CD14-positive monocyte (primary cell): ENCODE measurements around the gene TTC7B. TPM values are rescaled to one million over a fixed set of nuclear protein-coding genes. Genes with fewer than 3 reads are reported as not detected.

ENCODE experiments used
- DNase-seq, 3 donors: peaks; one replicate each; pipeline ENCODE4 v3.0.0-alpha.2; 2011 to 2022
- H2AFZ ChIP-seq: 2 replicates; pipeline ENCODE4 v1.6.0; 2012; ENCODE audit warnings: mild to moderate bottlenecking, low read depth, low read length, inconsistent platforms; ENCODE audit not compliant: insufficient read depth, poor library complexity, severe bottlenecking
- H3K27ac ChIP-seq, 2 donors: 1 replicate in 1 of 2; 2 replicates in 1 of 2; pipeline ENCODE4 v1.5.1; 2012 to 2013; ENCODE audit warnings: low read length in 2 of 2, control low read depth in 1 of 2, inconsistent platforms in 1 of 2, low read depth in 1 of 2, mild to moderate bottlenecking in 1 of 2
- H3K27me3 ChIP-seq, 2 donors: one replicate each; pipeline versions ENCODE4 v1.6.0 to v1.6.1; 2011 to 2013; ENCODE audit warnings: low read length in 2 of 2; ENCODE audit not compliant: control insufficient read depth in 2 of 2, insufficient read depth in 2 of 2
- H3K36me3 ChIP-seq, 2 donors: replicated peaks in 1 of 2; 1 replicate in 1 of 2; 2 replicates in 1 of 2; pipeline versions ENCODE4 v1.5.1 to v1.6.1; 2012 to 2013; ENCODE audit warnings: low read length in 2 of 2, control low read depth in 1 of 2, inconsistent platforms in 1 of 2, mild to moderate bottlenecking in 1 of 2; ENCODE audit not compliant: insufficient read depth in 2 of 2, control insufficient read depth in 1 of 2
- H3K4me1 ChIP-seq, 2 donors: 1 replicate in 1 of 2; 2 replicates in 1 of 2; pipeline versions ENCODE4 v1.5.1 to v1.6.1; 2012 to 2013; ENCODE audit warnings: low read length in 2 of 2, control low read depth in 1 of 2, inconsistent platforms in 1 of 2, mild to moderate bottlenecking in 1 of 2, moderate library complexity in 1 of 2; ENCODE audit not compliant: insufficient read depth in 2 of 2, control insufficient read depth in 1 of 2
- H3K4me2 ChIP-seq: replicated peaks from 2 replicates; pipeline ENCODE3; 2012; ENCODE audit warnings: low read length, moderate library complexity, mild to moderate bottlenecking; ENCODE audit not compliant: poor library complexity, severe bottlenecking; ENCODE audit errors: extremely low read depth
- H3K4me3 ChIP-seq, 3 experiments: fragments of 200-600 bp in 1 of 3; sonication (generic) in 1 of 3; replicated peaks in 1 of 3; 1 replicate in 2 of 3; 2 replicates in 1 of 3; pipeline ENCODE4 v1.5.1; 2011 to 2013; ENCODE audit warnings: low read length in 3 of 3, mild to moderate bottlenecking in 3 of 3, control low read depth in 2 of 3, low read depth in 2 of 3, inconsistent platforms in 1 of 3, moderate library complexity in 1 of 3
- H3K79me2 ChIP-seq: 2 replicates; pipeline ENCODE4 v1.6.0; 2012; ENCODE audit warnings: mild to moderate bottlenecking, control low read depth, inconsistent platforms, low read length, moderate library complexity; ENCODE audit not compliant: insufficient read depth
- H3K9ac ChIP-seq: 2 replicates; pipeline ENCODE4 v1.6.0; 2017; ENCODE audit warnings: low read length, mild to moderate bottlenecking; ENCODE audit not compliant: insufficient read depth, poor library complexity, severe bottlenecking
- H3K9me3 ChIP-seq, 2 donors: replicated peaks in 1 of 2; 1 replicate in 1 of 2; 2 replicates in 1 of 2; pipeline versions ENCODE4 v1.5.1 to v1.6.1; 2012 to 2013; ENCODE audit warnings: low read length in 2 of 2, control low read depth in 1 of 2; ENCODE audit not compliant: control insufficient read depth in 1 of 2, insufficient read depth in 1 of 2
- H4K20me1 ChIP-seq: 2 replicates; pipeline ENCODE4 v1.6.0; 2012; ENCODE audit warnings: mild to moderate bottlenecking, low read length, control low read depth, moderate library complexity; ENCODE audit not compliant: insufficient read depth
- H3K27ac Mint-ChIP-seq, 7 donors: one replicate each; pipeline ENCODE4 v1.8.0; 2020; ENCODE audit warnings: mild to moderate bottlenecking in 7 of 7, mixed read lengths in 7 of 7, moderate library complexity in 6 of 7, inconsistent platforms in 2 of 7
- H3K27me3 Mint-ChIP-seq, 3 donors: one replicate each; pipeline ENCODE4 v1.8.0; 2021 to 2022; ENCODE audit warnings: low read depth in 3 of 3, mild to moderate bottlenecking in 3 of 3, mixed read lengths in 3 of 3, moderate library complexity in 3 of 3, inconsistent platforms in 1 of 3
- H3K36me3 Mint-ChIP-seq, 2 donors: one replicate each; pipeline ENCODE4 v1.8.0; 2020; ENCODE audit warnings: mixed read lengths in 2 of 2, inconsistent platforms in 1 of 2, mild to moderate bottlenecking in 1 of 2
- H3K4me1 Mint-ChIP-seq: one replicate; pipeline ENCODE4 v1.8.0; 2020; ENCODE audit warnings: mild to moderate bottlenecking, mixed read lengths
- H3K4me3 Mint-ChIP-seq, 2 donors: one replicate each; pipeline ENCODE4 v1.8.0; 2020; ENCODE audit warnings: mild to moderate bottlenecking in 2 of 2, mixed read lengths in 2 of 2, moderate library complexity in 1 of 2
- H3K9me3 Mint-ChIP-seq, 7 donors: one replicate each; pipeline ENCODE4 v1.8.0; 2020 to 2022; ENCODE audit warnings: mixed read lengths in 7 of 7, mild to moderate bottlenecking in 6 of 7, moderate library complexity in 6 of 7, inconsistent platforms in 2 of 7
- WGBS: methylation state at CpG from one replicate; pipeline ENCODE4 v1.1.5; 2013; ENCODE audit warnings: missing lambda C conversion rate; ENCODE audit not compliant: insufficient coverage; 5-methylcytosine and 5-hydroxymethylcytosine counted together
- intact Hi-C, 2 donors: fragments of 100-400 bp; cut with micrococcal nuclease; formaldehyde crosslinking; loops; one replicate each; pipeline versions ENCODE4 v1.15.0 to v1.15.1; 2023
- polyA plus RNA-seq, 3 donors: library from polyadenylated mRNA; depleted of rRNA in 1 of 3; unstranded in 2 of 3; stranded (reverse) in 1 of 3; fragments of 300-500 nt in 2 of 3; fragments of >200 nt in 1 of 3; fragmentation: Illumina TruSeq in 2 of 3; gene quantifications; 1 replicate in 2 of 3; 2 replicates in 1 of 3; pipeline ENCODE4 v1.2.3, GENCODE V29; 2012 to 2021
- TF ChIP-seq, protein P1 (sequence below): fragments of 200-600 bp; IDR thresholded peaks from one replicate; pipeline ENCODE4 v1.8.0; 2022; ENCODE audit warnings: antibody characterized with exemption, mild to moderate bottlenecking

The TTC7B gene
- polyA plus RNA-seq, 3 donors: 0.87 to 2.6 (median 1.2) TPM

DNA sequence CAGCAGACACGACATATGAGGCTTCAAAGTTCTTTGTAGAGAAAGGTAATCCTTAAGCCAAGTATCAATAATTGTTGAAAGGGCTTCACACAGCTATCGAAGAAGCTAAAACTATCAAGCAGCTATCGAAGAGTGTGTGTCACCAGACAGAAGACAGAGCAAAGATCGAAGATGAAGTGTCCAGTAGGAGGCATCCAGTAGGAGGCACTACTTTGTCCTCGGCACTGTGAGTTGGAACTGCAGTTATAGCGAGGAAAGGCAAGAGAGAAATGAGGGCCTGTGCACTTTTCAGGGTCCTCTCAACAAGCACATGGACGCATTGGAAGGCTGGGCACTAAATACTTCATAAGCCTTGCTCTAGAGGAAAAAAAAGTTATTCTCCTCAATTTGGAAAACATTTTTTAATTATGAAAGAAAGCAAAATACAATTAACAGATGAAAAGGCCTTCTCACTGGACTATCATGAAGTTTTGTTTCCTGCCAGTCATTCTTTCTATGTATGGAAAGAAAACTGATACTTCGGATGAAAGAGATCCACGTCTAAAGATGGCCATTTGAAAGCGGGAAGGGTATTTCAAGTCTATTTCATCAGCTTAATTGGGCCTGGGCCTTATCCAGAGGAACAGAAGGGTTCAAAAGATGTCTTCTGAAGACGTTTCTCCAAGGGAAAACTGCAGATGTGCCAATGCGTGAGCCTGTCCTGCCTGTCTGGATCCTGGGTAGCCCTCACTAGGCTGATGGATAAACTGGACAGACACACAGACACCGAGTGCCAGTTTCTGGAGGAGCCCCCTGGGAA is 244.9 kb downstream of the TTC7B start:
- H3K36me3 ChIP-seq: no peaks in the 10 kb centered on the region
- Mint-ChIP-seq H3K36me3 (no peaks in the 10 kb centered on the region), H3K4me1 (no peaks in the 10 kb centered on the region), H3K9me3 (peaks cover 0 to 5% (median 2%) of the 10 kb centered on the region in 7 donors), H3K4me3 (no peak overlapping the region), H3K27me3 (peaks cover 0 to 1% (median 0%) of the 10 kb centered on the region in 3 donors), H3K27ac (peak overlapping the region in 2 of 7 donors; percentile 15 to 51)
- no peak overlapping the region for H3K27ac ChIP-seq
- H2AFZ ChIP-seq: no peak overlapping the region
- TF ChIP-seq, protein P1, sequence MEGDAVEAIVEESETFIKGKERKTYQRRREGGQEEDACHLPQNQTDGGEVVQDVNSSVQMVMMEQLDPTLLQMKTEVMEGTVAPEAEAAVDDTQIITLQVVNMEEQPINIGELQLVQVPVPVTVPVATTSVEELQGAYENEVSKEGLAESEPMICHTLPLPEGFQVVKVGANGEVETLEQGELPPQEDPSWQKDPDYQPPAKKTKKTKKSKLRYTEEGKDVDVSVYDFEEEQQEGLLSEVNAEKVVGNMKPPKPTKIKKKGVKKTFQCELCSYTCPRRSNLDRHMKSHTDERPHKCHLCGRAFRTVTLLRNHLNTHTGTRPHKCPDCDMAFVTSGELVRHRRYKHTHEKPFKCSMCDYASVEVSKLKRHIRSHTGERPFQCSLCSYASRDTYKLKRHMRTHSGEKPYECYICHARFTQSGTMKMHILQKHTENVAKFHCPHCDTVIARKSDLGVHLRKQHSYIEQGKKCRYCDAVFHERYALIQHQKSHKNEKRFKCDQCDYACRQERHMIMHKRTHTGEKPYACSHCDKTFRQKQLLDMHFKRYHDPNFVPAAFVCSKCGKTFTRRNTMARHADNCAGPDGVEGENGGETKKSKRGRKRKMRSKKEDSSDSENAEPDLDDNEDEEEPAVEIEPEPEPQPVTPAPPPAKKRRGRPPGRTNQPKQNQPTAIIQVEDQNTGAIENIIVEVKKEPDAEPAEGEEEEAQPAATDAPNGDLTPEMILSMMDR: no peak
- H4K20me1 ChIP-seq: no peaks in the 10 kb centered on the region
- no peaks in the 10 kb centered on the region for H3K4me1 ChIP-seq
- no peak overlapping the region for H3K4me3 ChIP-seq
- H3K4me2 ChIP-seq: no peak overlapping the region
- no peaks in the 10 kb centered on the region for H3K27me3 ChIP-seq
- H3K9me3 ChIP-seq: no peaks in the 10 kb centered on the region
- no peak for DNase-seq
- no peak overlapping the region for H3K9ac ChIP-seq
- H3K79me2 ChIP-seq: no peaks in the 10 kb centered on the region
- intact Hi-C loops: no loop called here
- WGBS: 83% methylated on average over 11 of the region's 13 CpGs

DNA sequence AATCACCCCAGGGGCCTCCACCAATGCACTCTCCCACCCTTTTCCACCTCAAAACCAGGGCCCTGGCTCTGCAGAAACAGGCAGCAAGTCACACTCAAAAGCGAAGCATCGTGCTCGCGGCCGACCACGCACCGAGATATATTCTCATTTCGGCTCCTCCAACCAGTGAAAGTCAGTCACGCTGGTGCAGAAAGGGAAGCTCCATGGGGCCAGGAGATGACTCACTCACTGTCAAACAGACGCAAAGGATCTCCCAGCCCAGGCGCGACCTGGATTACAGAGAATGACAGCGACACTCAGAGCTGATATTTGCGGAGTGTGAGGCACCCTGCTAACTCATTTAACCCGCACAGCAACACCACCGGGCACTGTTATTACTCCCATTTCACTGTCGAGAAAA is 245.8 kb downstream of the TTC7B start:
- H3K27ac ChIP-seq: no peak overlapping the region
- no peaks in the 10 kb centered on the region for H3K79me2 ChIP-seq
- no peaks in the 10 kb centered on the region for H3K27me3 ChIP-seq
- TF ChIP-seq, protein P1: no peak
- no peak overlapping the region for H3K4me3 ChIP-seq
- no peaks in the 10 kb centered on the region for H3K36me3 ChIP-seq
- 92% methylated on average over 17 of the region's 17 CpGs for WGBS
- H2AFZ ChIP-seq: no peak overlapping the region
- H3K4me3 Mint-ChIP-seq: no peak overlapping the region
- no peak overlapping the region for H3K27ac Mint-ChIP-seq
- H3K9me3 Mint-ChIP-seq: peaks cover 0 to 5% (median 2%) of the 10 kb centered on the region in 7 donors
- DNase-seq: no peak
- peaks cover 0 to 1% (median 0%) of the 10 kb centered on the region in 3 donors for H3K27me3 Mint-ChIP-seq
- H3K4me1 ChIP-seq: no peaks in the 10 kb centered on the region
- H3K4me1 Mint-ChIP-seq: no peaks in the 10 kb centered on the region
- H3K4me2 ChIP-seq: no peak overlapping the region
- H3K9ac ChIP-seq: no peak overlapping the region
- no peaks in the 10 kb centered on the region for H3K9me3 ChIP-seq
- H4K20me1 ChIP-seq: no peaks in the 10 kb centered on the region
- intact Hi-C loops: no loop called here
- H3K36me3 Mint-ChIP-seq: no peaks in the 10 kb centered on the region
